Posterior cingulate gyrus (tissue), 11 donors: ENCODE measurements around the gene IPPK.
"Not testable (repeated sequence)": the region's sequence is repeated elsewhere in the genome, so short reads cannot be mapped to it uniquely, and the experiment has no call there.

Source experiments
- DNase-seq, 10 donors: peaks; one replicate each; pipeline versions ENCODE4 v3.0.0 to v3.0.0-alpha.2; 2020 to 2021; ENCODE audit warnings: mixed read lengths in 3 of 10
- intact Hi-C: fragments of 100-400 bp; cut with DNase I; formaldehyde crosslinking; loops from one replicate; pipeline ENCODE4 v1.15.1; 2023

The IPPK gene

DNA sequence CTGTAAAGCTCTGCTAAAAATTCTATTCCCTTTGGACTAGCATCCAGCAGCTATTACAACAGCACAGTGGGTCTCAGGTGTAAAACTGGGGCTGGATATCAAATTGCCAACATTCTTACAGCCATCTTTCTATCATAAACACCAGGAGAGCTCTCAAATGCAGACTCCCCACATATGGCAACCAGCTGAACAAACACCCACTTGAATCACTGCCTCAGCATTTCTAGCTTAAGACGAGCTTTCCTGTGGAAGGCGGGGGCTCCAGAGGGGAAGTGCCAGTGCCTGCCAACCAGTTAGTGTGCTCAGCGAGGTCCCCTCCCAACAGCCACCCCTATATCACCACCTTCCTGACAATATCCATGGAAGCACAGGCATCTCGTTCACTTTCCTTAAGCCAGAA lies 62.2 kb downstream of the IPPK start:
- DNase-seq = no peak
- intact Hi-C loops = no loop called here

DNA sequence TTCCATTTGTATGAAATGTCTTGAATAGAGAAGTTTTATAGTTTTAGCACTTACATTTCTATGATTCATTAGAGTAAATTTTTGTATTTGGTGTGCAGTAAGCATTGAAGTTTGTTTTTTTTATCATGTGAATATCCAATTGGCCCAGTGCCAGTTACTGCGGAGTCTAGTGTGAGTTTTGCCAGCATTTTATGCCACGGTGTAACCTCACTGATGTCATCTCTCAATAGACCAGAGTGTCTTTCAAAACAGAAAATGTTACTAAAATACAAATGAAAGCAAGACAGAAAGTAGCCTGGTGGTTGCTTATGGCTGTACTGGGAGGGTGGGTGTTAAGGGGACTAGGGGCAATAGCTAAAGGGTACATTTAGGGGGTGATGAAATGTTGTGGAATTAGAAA lies 62.8 kb downstream of the IPPK start:
- intact Hi-C loops = no loop called here
- no peak for DNase-seq

DNA sequence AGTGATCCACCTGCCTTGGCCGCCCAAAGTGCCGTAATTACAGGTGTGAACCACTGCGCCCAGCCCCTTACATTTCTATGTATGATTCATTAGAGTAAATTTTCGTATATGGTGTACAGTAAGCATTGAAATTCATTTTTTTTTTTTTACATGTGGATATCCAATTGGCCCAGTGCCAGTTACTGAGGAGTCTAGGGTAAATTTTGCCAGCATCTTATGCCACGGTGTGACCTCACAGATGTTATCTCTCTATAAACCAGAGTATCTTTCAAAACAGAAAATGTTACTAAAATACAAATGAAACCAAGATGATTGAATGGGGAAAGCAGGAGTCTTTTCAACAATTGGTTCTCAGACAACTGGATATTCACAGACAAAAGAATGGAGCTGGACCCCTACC lies 64.7 kb downstream of the IPPK start:
- intact Hi-C loops = no loop called here
- no peak for DNase-seq

DNA sequence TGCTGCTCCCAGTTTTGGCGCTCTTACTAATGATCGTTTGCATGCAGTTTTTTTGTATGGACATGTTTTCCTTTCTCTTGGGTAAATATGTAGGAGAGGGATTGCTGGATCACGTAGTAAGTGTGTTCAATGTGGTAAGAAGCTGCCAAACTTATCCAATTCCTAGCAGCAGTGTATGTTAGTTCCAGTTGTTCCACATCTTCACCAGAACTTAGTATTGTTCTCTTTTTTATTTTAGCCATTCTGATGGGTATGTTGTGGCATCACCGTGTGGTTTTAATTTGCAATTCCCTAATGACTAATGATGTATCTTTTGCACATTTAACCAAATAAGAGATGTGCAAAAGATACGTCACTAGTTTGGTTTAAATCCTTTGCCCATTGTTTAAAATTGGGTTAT lies 65.9 kb downstream of the IPPK start:
- intact Hi-C loops = no loop called here

DNA sequence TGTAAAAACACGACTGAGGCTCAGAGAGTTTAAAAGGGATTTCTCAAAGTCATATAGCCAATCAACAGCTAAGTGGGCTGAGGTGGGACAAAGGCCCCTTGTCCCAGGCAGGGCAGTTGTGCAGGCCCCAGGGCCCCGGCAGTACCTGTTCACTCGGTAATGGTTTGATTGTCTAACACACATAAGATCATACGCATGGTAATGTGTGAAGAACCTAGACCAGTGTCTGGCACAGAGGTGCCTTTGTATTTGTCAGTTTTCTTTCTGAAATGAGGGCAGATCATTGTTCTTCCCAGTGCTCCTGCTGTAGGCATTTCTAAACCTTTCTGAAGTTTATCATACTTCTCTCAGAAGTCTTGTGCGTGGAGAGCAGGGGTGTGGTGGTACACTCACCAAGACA lies 66.8 kb downstream of the IPPK start:
- no peak for DNase-seq
- intact Hi-C loops = no loop called here

More for the DNA sequence above, 65.9 kb downstream of the IPPK start:
- no peak for DNase-seq

DNA sequence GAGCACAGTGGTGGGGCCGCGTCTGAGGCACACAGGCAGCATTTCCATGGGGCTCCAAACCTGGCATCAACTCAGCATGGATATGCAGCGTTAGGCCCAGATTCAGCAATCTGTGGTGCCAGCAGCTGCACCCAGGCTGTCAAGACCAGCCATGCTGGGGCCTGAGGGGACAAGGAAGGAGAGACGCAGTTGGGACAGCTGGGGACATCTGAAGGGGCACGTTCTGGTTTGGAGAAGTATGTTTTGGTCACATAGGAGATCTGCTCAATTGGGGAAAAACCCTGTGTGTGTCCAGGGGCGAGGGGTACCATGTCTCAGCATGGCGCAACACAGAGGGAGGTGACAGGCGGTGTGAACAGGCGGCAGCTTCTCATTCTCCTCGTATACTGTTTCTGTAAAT lies 67.5 kb downstream of the IPPK start:
- intact Hi-C loops = no loop called here
- no peak for DNase-seq

DNA sequence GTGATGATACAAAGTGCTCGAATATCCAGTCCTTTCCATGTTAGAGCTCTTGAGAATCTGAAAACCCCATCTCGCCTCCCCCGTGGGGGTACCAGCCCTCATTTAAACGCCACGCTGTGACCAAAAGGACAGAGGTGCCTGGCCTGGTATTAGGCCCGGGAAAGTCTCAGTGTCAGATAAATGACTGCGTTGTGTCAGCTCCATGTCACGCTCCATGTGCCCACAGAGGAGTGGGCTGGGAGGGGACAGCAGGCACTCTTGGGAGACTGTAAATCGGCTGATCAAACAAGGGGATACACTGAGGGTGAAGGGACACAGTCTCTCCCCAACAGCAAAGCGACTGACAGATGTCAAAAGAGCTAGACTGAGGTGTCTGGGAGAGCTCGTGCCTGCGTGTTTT lies 68.5 kb downstream of the IPPK start:
- peak in 1 of 10 donors; percentile 25 for DNase-seq
- intact Hi-C loops = no loop called here

DNA sequence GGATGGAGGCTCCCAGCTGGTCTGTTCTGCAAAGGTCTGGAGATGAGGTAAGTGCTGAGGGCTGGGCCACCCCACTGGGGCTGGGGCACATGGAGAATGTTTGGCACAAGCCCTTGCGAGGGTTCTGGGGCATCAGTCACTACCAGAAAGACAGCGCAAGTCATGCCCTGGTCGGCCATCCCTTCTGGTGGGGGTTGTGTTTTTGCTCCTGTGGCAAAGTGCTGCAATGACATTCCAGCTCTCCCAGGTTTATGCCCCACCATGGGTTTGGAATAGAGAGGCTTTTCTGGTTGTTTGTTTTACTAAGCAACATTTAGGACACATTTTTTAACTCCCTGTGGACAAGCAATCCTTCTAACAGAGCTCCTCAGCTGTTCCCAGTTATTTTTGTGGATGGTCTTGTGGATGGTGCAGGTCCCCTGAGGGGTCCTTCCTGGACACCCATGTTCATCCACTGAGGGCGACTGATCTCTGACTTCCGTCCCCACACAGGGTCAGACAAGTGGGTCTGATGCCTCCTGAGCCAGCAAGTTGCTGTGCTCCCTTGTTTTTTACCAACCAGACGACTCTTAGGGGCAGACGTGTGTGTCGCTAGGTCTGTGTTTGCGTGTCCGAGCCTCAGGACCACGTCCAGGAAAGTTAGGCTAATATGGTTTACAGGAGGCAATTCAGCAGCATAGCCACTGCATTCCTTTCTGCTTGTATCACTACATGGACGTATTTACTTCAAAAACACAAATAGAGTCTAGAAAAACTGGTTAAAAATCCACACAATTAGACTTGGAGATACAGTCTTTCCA lies 69.3 kb downstream of the IPPK start:
- intact Hi-C loops = no loop called here
- peak in 1 of 10 donors; percentile 41 for DNase-seq

DNA sequence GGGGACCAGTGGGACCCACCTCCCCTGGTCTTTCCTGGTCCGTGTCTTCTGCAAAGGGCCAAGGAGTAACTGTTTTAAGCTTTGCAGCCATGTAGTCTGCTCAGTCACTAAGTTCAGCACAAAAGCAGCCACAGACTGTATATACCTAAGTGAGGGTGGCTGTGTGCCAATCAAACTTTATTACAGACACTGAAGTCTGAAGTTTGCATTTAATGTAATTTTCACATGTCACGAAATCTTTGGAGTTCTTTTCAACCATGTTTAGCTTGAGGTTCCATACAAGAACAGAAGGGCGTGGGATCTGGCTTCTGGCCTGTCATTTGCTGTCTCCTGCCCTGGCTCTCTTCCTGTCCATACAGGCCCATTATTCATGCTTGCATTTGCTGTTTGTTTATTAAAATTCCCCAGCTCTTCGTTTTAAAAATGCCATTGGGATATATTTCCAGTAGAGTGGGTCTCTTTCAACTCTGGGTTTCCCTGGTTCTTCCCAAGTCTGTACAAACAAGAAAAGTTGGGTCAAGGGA lies 69.9 kb downstream of the IPPK start:
- intact Hi-C loops = no loop called here
- peak in 1 of 10 donors; percentile 16 for DNase-seq

DNA sequence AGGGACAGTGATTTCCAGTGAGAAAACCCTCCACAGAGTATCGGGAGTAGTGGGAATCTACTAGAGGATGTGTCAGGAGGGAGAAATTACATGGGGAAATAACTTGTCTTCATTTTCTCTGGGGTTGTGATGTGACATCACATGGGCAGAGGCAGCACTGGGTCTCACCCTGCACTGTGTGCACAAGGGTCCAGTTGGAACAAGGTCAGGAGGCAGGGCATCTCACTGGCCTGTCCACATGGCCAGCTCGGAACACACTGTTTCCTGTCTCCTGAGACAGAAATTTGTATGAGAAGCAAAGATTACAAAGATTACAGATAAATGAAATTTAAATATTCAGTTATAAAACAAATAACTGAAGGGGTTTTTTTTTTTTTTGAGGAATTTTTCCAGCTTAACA lies 71.5 kb downstream of the IPPK start:
- DNase-seq = peak in 1 of 10 donors; percentile 2
- intact Hi-C loops = no loop called here

DNA sequence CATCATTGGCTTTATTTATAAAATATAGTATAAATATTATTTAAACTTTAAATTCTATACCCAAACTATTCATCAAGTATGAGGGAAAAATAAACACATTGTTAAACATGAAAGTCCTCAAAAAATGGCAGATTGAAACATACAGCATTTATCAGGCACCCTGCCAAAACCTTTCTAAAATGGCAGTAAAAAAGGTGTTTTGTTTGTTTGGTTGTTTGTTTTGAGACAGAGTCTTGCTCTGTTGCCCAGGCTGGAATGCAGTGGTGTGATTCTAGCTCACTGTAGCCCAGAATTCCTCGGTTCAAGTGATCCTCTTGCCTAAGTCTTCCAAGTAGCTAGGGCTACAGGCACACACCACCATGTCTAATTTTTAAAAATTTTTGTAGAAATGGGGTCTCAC lies 74.0 kb downstream of the IPPK start:
- intact Hi-C loops = no loop called here
- no peak for DNase-seq

DNA sequence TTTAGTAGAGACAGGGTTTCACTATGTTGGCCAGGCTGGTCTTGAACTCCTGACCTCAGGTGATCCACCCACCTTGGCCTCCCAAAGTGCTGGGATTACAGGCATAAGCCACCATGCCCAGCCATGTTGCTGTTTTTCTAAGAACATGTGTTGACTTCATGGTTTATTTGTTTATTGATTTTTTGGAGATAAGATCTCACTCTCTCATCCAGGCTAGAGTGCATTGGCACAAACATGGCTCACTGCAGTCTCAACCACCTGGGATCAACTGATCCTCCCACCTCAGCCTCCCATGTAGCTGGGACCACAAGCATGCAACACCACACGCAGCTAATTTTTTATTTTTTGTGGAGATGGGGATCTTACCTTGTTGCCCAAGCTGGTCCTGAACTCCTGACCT lies 74.9 kb downstream of the IPPK start:
- DNase-seq = peak in 1 of 10 donors; percentile 7
- intact Hi-C loops = not testable (repeated sequence)

DNA sequence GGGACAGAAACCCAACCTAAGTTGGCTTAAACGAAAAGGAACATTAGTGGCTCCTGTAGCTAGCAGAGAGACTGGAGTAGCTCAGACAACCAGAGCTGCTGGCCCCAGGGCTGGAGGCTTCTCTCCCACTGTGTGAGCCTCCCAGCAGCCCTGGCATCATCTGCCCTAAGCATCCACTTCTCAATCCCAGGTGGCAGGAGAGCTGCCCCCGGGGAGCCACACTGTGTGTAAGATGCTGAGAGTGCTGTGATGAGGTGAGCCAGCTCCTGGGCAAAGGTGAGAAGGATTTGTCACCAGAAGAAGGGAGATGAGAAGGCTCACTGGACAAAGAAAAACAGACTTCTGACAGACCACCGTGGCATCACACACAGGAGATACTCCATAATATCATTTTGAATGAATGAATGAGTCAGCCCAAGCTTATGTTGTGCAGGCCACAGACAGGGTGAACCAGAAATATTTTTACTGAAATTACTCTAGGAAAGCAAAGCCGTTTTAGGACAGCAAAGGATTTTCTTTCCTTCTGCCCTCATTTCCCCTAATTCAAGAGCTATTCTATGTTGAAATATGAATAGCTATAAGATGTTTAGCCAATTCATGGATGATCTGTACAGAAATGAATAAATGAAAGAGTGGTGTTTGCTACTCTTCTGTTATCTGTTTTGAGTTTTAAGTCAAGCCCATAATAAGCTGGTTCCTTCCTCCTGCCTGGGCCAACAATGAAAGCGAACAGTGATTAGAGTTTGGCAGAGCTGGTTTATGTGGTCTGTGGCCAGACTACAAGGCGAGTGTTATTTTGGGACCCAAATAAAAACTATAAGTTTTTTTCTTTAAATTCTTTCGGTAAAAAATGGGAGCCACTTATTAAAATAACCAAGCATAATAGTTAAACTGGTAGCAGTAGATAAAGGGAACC lies 76.7 kb downstream of the IPPK start:
- intact Hi-C loops = no loop called here
- DNase-seq = peak in 3 of 10 donors; percentile 35 to 62 (median 50)

DNA sequence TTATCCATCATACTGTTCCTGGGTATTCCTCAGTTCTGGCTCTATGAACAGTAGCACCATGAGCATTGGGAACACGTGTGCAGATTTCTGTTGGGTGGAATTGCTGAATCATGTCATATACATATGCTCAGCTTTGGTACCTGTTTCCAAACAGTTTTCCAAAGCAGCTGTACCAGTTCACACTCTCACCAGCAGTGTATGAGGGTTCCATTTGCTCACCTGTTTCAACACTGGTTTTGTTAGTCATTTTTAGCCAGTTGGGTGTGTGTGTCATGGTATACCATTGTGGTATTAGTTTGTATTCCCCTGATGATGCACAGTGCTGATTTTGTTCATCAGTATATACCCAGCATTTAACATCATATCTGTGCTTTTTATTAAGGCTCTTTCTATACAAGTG lies 77.4 kb downstream of the IPPK start:
- intact Hi-C loops = no loop called here

DNA sequence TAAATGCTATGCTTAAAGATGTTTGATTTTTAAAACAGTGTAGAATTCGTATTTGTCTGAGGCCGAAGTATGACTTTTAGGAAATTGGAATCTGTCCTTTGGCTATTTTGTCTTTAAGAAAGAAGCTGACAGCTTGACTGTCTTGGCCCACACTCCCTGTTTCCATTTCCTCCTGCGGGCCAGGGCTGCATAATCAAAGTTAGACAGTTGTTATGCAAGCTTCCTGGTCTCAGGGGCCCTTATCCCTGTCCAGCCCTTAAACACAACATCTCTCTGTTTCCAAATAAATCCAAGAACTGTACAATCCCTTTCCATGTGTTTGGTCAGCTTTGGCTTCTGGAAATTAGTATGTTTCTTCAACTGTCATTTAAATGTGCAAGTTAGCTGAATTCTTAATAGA lies 79.6 kb downstream of the IPPK start:
- DNase-seq = peak in 1 of 10 donors; percentile 43
- intact Hi-C loops = no loop called here

More for the DNA sequence above, 77.4 kb downstream of the IPPK start:
- DNase-seq = peak in 1 of 10 donors; percentile 6

DNA sequence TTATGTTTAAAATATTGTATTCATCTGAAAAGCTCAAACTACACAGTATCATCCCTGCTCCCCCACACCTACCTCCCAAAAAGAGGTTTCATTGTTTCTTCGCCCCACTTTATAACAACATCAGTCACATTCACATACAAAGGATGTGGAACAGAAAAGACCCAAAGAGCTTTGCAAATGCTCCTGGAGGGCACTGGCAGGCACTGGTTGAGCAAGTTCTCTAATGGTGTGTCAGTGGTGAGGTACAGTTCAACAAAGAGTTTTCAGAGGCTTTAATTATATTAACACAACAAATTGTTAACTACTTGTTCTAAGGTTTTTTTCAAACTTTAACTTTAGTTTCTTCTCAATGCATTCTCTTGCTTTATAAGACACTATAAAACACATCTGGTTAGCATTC lies 80.0 kb downstream of the IPPK start:
- no peak for DNase-seq
- intact Hi-C loops = no loop called here

DNA sequence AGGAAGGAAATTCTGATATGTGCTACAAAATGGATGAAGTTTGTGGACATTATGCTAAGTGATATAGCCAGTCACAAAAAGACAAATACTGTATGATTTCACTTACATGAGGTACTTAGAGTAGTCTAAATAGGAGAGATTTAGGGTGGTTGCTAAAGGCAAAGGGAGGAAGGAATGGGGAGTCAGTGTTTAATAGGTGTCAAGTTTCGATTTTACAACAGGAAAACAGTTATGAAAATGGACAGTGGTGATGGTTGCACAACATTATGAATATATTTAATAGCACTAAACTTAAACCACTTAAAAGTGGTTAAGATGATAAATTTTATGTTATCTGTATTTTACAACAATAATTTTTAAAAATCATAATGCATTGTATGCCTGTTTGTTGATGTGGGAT lies 93.8 kb downstream of the IPPK start:
- no peak for DNase-seq
- intact Hi-C loops = no loop called here

DNA sequence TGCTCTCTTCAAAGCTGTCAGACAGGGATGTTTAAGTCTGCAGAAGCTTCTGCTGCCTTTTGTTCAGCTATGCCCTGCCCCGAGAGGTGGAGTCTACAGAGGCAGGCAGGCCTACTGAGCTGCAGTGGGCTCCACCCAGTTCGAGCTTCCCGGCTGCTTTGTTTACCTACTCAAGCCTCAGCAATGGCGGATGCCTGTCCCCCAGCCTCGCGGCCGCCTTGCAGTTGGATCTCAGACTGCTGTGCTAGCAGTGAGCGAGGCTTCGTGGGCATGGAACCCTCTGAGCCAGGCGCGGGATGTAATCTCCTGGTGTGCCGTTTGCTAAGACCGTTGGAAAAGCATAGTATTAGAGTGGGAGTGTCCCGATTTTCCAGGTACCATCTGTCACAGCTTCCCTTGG lies 96.3 kb downstream of the IPPK start:
- intact Hi-C loops, DNase-seq: not testable (repeated sequence)

DNA sequence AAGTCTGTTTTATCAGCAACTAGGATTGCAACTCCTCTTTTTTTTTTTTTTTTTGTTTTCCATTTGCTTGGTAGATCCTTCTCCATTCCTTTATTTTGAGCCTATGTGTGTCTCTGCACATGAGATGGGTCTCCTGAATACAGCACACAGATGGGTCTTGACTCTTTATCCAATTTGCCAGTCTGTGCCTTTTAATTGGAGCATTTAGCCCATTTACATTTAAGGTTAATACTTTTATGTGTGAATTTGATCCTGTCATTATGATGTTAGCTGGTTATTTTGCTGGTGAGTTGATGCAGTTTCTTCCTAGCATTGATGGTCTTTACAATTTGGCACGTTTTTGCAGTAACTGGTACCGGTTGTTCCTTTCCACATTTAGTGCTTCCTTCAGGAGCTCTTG lies 98.1 kb downstream of the IPPK start:
- DNase-seq, intact Hi-C loops: not testable (repeated sequence)

DNA sequence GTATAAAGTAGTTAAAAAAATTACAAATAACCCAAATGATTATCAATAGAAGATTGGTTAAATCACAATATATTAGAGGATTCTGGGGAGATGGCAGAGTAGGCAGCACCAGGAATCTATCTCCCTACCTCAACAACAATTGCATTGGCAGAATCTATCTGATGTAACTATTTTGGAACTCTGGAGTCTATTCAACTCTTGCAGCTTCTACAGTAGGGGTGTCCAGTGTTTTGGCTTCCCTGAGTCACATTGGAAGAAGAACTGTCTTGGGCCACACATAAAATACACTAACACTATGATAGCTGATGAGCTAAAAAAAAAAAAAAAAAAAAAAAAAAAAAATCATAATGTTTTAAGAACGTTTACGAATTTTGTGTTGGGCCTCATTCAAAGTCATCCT lies 104.9 kb downstream of the IPPK start:
- intact Hi-C loops = no loop called here
- DNase-seq = no peak

DNA sequence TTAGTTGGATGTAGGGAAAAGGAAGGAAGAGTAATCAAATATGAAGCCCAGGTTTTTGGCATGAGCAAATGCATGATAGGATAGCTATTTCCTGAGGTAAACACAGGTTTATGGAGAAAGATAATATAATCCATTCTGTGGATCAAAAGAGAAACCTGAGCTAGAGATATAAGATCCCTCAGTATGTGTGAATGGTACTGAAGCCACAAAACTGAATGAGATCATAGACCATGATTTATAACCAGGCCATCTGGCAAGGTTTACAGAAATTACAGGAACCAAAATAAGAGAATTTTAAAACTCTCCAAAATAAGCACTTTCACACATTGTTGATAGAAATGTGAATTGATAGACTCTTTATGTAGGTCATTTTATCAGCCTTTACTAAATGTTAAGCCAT lies 105.4 kb downstream of the IPPK start:
- DNase-seq = no peak
- intact Hi-C loops = no loop called here
